Stimulated activated CD8-positive, alpha-beta memory T cell treated with anti-CD3 and anti-CD28 coated beads, Interleukin-15, amount 100 ng/mL, for 24 hours (primary cell): ENCODE data around the gene URI1.

ENCODE experiments used
- DNase-seq: peaks from one replicate; pipeline ENCODE4 v3.0.0-alpha.2; 2020; ENCODE audit warnings: low read depth

The URI1 gene

GRCh38 chr19:30059741-30060457 lies 117.9 kb downstream of the URI1 start:
- DNase-seq: no peak

- no peak for DNase-seq
These were observed 118.6 kb downstream of the URI1 start for GRCh38 chr19:30060531-30061222.

GRCh38 chr19:30061223-30062064 lies 119.4 kb downstream of the URI1 start:
- DNase-seq: no peak

GRCh38 chr19:30062065-30062906 lies 120.2 kb downstream of the URI1 start:
- no peak for DNase-seq

- no peak for DNase-seq
These were observed 121.0 kb downstream of the URI1 start for GRCh38 chr19:30062907-30063649.

- DNase-seq: no peak
These were observed 121.8 kb downstream of the URI1 start for GRCh38 chr19:30063650-30064347.

GRCh38 chr19:30064348-30064699 lies 122.3 kb downstream of the URI1 start:
- no peak for DNase-seq

GRCh38 chr19:30064771-30065494 lies 122.9 kb downstream of the URI1 start:
- no peak for DNase-seq

GRCh38 chr19:30065680-30066606 lies 123.9 kb downstream of the URI1 start:
- no peak for DNase-seq
